ENCODE results near the gene FAHD2A.

DNA sequence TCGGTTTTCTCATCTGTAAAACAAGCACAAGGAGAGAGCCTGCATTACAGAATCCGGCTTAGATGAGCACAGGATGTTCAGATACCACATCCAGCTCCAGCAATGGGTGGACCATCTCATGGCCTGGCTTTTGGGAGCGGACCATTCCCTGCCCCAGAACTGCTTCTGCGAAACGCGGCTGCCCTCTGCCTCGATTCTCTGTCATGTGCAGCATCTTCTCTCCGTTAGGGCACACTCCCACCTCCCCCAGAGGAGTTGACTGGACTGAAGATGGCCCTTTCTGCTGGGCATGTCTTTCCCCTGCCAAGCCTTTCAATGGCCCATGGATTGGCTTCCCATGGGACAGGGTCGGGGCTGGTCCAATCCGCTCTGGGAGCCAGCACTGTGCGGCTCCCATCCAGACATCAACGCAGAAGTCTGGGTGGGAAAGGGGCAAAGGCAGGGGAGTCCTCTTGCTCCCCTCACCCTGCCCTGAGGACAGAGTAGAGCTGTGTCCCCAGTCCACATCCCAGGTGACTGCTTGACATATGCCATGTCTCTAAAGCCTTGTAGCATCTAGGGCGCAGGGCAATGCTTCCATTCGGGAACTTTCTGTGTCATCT, 14.3 kb upstream of the FAHD2A start:
- TF ChIP-seq, protein P1, sequence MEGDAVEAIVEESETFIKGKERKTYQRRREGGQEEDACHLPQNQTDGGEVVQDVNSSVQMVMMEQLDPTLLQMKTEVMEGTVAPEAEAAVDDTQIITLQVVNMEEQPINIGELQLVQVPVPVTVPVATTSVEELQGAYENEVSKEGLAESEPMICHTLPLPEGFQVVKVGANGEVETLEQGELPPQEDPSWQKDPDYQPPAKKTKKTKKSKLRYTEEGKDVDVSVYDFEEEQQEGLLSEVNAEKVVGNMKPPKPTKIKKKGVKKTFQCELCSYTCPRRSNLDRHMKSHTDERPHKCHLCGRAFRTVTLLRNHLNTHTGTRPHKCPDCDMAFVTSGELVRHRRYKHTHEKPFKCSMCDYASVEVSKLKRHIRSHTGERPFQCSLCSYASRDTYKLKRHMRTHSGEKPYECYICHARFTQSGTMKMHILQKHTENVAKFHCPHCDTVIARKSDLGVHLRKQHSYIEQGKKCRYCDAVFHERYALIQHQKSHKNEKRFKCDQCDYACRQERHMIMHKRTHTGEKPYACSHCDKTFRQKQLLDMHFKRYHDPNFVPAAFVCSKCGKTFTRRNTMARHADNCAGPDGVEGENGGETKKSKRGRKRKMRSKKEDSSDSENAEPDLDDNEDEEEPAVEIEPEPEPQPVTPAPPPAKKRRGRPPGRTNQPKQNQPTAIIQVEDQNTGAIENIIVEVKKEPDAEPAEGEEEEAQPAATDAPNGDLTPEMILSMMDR (conservative IDR thresholded peaks at IDR 0.05): no peak
- no peak for TF ChIP-seq EZH2 (IDR thresholded peaks at IDR 0.05; ENCODE audit: low read depth)

Measured in PC-9 (cell line).